Colon (tissue), 2 donors: ENCODE results near the gene ALPG.

Experiments
- FAIRE-seq: peaks from 2 replicates; lab custom pipeline; 2012; peaks lifted over from hg19 to GRCh38; lab: Jason Lieb, UNC
- donor health status: control.
- donor health status: control.

The ALPG gene

DNA sequence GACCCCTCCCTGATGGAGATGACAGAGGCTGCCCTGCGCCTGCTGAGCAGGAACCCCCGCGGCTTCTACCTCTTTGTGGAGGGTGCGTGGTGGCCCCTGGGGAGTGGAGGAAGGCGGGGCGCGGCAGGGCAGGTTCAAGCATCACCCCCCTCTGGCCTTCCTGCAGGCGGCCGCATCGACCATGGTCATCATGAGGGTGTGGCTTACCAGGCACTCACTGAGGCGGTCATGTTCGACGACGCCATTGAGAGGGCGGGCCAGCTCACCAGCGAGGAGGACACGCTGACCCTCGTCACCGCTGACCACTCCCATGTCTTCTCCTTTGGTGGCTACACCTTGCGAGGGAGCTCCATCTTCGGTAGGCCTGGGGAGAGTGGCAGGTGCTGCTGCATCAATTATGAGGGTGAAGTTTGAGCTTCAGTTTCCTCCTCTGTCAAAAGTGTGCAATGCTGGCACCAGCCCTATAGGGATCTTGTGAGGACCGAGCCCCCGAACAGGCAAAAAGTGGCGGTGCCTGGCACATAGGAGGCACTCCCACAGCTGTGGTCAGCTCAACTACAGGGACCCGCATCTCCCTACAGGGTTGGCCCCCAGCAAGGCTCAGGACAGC is 51.5 kb downstream of the ALPG start:
- FAIRE-seq = no peak

DNA sequence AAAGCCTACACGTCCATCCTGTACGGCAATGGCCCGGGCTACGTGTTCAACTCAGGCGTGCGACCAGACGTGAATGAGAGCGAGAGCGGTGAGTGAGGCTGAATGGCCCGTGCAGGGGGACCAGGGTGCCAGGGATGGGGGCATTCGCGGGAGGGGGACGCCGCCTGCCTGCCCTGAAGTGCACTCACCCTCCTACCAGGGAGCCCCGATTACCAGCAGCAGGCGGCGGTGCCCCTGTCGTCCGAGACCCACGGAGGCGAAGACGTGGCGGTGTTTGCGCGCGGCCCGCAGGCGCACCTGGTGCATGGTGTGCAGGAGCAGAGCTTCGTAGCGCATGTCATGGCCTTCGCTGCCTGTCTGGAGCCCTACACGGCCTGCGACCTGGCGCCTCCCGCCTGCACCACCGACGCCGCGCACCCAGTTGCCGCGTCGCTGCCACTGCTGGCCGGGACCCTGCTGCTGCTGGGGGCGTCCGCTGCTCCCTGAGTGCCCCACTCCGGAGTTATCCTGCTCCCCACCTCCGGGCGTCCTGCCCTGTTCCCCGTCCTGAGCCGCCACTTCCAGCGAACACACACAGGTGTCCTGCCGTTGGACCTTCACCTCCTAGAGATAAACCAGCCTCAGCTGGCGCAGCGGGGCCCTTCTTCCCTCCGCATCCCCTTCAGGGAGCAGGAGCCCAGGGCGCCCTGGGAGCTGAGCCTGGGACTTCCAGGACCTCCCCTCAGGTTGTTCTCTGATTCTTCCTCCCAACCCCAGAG is 52.2 kb downstream of the ALPG start:
- no peak for FAIRE-seq

DNA sequence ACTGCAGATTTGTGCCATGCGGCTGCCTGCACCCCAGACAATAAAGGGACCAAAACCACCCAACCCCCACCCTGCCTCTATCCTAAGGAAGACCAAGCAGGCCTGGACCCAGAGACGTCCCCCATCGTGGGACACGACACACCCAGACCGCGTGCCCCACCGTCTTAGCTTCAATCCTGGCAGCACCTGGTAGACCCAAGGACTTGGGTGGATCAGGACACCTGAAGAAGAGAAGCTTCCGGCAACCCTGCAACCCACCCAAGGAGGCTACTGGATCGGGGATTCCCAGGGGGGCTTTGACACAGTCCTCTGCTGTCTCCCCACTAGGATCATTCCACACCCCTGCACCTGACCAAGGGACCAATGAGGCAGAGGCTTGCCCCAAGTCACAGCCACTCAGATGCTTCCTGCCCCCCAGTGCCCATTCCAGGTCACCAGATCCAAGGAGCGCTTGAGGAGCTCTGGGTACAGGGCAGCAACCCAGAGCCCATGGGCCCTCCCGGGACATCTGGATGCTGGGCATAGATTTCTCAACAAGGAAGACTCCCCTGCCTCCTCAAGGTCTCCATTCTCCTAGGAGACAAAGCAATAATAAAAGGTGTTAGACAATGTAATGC is 52.9 kb downstream of the ALPG start:
- no peak for FAIRE-seq

DNA sequence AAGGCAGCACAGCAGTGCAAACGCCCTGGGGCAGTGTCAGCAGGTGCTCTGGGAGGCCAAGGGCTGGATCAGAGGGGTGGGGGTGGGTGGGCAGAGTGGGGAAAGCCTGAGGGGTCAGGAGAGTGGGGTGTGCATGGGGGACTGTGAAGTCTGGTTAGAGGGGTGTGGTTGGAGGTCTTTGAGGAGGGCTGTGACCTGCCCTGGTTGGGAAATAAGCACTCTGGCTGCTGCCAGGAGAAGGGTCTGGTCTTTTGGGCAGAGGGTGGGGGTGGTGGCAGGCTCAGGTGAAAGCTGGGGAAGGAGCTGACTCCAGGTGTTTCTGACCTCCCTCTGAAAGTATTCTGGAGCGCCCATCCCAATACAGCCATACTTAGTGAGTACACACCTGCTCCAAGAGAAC is 53.5 kb downstream of the ALPG start:
- FAIRE-seq = no peak
